Coronary artery (tissue), 2 donors: ENCODE measurements around the gene XPOT.

Source experiments
- DNase-seq: peaks from one replicate; pipeline ENCODE4 v3.0.0-alpha.2; 2017; ENCODE audit warnings: low spot score
- H3K27ac ChIP-seq, 2 donors: fragments of 200-600 bp; sonication (generic); one replicate each; pipeline ENCODE4 v1.5.1; 2016 to 2019
- H3K4me3 ChIP-seq: fragments of 200-600 bp; sonication (generic); 2 replicates; pipeline ENCODE4 v1.5.1; 2016; ENCODE audit warnings: mild to moderate bottlenecking, moderate library complexity
- TF ChIP-seq, protein P1 (sequence below): fragments of 200-600 bp; sonication (generic); IDR thresholded peaks from one replicate; pipeline ENCODE4 v1.5.1; 2019; ENCODE audit warnings: antibody characterized with exemption

XPOT gene

DNA sequence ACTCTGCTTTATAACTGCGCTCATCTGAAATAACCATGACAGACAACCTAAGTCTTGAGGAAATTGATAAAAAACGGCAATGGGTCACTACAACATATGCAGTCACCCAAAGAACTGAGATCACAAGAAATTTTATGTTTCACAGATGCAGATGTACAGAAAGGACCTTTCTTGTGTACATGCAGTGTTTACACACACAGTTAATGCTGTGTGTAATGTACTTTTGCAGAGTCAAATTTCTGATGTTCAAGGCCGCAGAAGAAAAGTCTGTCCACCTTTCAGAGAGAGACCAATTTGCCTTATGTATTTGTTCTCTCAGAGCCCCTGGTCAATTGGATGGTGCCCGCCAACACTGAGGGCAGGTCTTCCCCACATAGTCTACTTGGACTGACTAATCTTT is 24.8 kb downstream of the XPOT start:
- TF ChIP-seq, protein P1, sequence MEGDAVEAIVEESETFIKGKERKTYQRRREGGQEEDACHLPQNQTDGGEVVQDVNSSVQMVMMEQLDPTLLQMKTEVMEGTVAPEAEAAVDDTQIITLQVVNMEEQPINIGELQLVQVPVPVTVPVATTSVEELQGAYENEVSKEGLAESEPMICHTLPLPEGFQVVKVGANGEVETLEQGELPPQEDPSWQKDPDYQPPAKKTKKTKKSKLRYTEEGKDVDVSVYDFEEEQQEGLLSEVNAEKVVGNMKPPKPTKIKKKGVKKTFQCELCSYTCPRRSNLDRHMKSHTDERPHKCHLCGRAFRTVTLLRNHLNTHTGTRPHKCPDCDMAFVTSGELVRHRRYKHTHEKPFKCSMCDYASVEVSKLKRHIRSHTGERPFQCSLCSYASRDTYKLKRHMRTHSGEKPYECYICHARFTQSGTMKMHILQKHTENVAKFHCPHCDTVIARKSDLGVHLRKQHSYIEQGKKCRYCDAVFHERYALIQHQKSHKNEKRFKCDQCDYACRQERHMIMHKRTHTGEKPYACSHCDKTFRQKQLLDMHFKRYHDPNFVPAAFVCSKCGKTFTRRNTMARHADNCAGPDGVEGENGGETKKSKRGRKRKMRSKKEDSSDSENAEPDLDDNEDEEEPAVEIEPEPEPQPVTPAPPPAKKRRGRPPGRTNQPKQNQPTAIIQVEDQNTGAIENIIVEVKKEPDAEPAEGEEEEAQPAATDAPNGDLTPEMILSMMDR: no peak
- H3K4me3 ChIP-seq: no peak overlapping the region
- no peak for DNase-seq
- no peak overlapping the region for H3K27ac ChIP-seq

DNA sequence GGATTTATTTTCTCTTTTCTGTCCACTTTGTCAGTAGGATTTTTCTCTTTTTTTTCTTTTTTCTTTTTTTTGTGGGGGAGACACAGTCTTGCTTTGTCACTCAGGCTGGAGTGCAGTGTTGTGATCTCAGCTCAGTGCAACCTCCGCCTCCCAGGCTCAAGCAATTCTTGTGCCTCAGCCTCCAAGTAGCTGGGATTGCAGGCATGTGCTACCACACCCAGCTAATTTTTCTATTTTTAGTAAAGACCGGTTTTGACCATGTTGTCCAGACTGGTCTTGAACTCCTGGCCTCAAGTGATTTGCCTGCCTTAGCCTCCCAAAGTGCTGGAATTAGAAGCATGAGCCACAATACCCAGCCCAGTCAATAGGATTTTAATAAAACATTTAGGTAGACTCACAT is 26.7 kb downstream of the XPOT start:
- DNase-seq: no peak
- no peak overlapping the region for H3K27ac ChIP-seq
- TF ChIP-seq, protein P1: no peak
- no peak overlapping the region for H3K4me3 ChIP-seq

DNA sequence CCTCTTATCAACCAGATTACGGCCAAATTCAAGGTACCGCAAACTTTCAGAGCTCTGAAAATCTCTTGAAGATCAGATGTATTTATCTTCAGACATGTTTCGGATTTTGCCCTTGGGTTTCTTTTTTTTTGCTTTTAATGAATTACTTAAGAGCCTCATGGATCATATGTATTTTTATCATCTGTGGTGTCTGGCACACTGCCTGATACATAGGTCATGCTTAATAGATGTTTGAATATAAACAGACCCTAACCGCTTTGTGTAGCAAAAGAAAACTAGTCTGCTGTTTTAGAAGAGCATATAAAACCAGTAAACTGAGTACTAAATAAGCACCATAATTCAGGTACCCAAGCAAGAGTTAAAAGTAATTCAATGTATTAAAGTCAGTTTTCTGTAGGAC is 27.6 kb downstream of the XPOT start:
- TF ChIP-seq, protein P1: no peak
- Histone ChIP-seq H3K27ac (no peak overlapping the region), H3K4me3 (no peak overlapping the region)
- no peak for DNase-seq

DNA sequence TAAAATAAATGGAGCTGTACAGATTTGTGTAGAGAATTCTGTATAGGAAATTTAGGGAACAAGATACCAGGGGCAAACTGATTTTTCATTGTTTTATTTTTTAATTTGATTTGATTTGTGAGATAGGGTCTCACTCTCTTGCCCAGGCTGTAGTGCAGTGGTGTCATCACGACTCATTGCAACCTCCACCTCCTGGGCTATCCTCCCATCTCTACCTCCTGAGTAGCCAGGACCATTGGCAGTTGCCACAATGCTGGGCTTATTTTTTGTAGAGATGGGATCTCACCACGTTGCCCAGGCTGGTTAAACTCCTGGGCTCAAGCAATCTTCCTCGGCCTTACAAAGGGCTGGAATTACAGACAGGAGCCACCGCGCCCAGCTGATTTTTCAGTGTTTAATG is 29.7 kb downstream of the XPOT start:
- H3K4me3 ChIP-seq: no peak overlapping the region
- H3K27ac ChIP-seq: no peak overlapping the region
- TF ChIP-seq, protein P1: no peak
- DNase-seq: no peak

DNA sequence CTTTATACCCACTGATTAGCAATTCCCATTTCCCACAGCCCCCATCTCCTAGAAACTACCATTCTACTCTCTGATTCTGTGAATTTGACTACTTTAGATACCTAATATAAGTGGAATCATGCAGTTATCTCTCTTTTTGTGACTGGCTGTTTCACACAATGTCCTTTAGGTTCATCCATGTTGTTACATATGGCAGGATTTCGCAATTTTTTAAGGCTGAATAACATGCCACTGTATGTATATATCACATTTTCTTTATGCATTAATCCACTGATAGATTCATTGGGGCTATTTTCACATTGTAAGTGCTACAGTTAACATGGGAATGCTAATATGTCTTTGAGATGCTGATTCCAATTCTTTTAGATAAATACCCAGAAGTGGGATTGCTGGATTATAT is 35.9 kb downstream of the XPOT start:
- TF ChIP-seq, protein P1: no peak
- H3K27ac ChIP-seq: no peak overlapping the region
- no peak for DNase-seq
- no peak overlapping the region for H3K4me3 ChIP-seq

DNA sequence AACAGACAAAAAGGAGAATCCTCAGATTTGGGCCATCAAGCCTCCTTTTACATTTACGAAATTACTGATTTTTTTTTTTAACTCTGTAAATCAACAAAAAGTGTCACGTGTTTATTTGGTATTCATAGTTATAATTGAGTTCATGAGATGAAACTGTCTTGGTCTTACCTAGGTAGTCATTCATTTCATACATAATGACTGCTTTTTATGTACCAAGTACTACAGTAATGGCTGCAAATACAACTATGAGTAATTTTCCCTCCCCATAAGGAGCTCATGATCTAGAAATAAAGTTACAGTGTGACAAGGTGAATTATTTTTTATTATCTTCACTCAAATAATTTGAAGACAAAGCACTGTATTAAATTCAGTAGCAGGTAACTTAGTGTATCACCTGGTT is 41.3 kb downstream of the XPOT start:
- no peak overlapping the region for H3K27ac ChIP-seq
- DNase-seq: no peak
- H3K4me3 ChIP-seq: no peak overlapping the region
- TF ChIP-seq, protein P1: no peak

DNA sequence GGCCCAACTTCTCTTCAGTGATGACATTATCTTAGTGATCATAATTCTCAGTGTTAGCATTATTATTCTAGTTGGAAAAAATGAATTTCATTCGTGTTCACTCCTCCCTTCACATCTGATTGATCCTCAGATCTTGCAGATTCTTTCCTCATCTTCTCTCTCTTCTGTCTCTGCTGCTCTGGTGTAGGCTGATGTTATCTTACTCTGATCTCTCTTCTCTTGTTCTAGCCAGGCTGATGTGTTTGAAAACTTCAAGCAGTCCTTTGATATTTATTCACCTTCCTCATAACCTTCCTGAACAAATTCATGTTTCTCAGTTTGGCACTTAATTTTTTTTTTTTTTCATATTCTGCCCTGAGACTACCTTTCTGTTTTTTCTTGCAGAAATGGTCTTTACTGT is 42.1 kb downstream of the XPOT start:
- no peak overlapping the region for H3K27ac ChIP-seq
- TF ChIP-seq, protein P1: no peak

More for the DNA sequence above, 42.1 kb downstream of the XPOT start:
- no peak for DNase-seq
- H3K4me3 ChIP-seq: no peak overlapping the region
